Measurements from ENCODE around the gene CSH1.

Gene CSH1

DNA sequence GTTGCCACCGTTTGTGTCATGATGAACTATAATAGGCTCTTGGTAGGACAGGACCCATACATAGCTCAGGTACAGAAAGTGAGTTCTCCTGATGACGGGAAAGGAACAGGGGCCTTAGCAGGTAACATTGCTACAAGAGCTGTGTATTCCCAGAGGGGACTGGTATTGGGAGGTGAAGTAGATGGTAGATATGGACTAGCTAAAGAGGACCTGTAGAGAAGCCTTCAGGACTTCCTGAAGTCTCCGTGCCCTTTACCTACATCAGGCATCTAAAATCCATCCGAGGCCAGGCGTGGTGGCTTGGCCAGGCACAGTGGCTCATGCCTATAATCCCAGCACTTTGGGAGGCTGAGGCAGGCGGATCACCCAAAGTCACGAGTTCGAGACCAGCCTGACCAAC lies 41.2 kb downstream of the CSH1 start:
- no peak for DNase-seq

DNA sequence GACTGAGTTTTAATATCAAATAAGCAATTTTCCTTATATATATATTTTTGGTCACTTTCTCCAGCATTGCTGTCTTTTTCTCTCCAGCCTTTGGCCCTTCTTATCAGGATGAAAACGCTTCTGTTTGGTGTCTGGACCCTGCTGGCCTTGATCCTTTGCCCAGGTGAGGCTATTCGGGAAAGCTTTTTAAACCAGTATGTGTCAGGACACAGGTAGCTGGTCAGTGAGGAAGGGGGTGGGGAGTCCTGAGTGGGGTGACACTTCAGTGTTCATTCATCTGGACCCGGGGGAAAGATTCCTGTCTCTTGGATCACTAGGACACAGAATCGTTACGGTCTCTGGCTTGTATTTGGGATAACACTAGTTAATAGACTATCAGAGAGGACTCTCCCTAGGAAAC lies 41.7 kb downstream of the CSH1 start:
- no peak for DNase-seq

DNA sequence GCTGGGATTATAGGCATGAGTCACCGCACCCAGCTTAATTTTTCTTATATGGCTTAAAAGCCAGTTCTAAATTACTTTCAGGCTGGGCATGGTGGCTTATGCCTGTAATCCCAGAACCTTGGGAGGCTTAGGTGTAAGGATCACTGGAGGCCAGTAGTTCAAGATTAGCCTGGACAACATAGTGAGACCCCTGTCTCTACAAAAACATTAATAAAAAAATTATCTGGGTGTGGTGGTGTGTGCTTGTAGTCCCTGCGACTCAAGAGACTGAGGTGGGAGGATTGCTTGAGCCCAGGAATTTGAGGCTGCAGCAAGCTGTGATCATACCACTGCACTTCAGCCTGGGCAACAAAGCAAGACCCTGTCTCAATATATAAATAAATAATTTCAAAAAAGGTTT lies 43.1 kb downstream of the CSH1 start:
- no peak for DNase-seq

DNA sequence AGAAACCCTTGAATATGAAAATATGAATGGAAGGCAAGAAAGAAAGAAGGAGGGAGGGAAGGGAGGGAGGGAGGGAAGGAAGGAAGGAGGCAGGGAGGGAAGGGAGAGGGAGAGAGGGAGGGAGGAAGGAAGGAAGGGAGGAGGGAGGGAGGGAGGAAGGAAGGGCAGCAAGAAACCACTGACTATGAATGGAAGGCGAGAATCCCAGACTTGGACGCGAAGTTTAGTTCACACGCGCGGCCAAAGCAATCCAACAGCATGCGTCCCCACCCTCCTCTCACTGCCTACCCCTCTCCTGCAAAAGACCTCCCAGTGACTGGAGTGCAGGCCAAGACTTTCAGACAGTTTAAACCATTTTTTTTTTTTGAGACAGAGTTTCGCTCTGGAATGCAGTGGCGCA lies 46.0 kb downstream of the CSH1 start:
- DNase-seq = no peak

DNA sequence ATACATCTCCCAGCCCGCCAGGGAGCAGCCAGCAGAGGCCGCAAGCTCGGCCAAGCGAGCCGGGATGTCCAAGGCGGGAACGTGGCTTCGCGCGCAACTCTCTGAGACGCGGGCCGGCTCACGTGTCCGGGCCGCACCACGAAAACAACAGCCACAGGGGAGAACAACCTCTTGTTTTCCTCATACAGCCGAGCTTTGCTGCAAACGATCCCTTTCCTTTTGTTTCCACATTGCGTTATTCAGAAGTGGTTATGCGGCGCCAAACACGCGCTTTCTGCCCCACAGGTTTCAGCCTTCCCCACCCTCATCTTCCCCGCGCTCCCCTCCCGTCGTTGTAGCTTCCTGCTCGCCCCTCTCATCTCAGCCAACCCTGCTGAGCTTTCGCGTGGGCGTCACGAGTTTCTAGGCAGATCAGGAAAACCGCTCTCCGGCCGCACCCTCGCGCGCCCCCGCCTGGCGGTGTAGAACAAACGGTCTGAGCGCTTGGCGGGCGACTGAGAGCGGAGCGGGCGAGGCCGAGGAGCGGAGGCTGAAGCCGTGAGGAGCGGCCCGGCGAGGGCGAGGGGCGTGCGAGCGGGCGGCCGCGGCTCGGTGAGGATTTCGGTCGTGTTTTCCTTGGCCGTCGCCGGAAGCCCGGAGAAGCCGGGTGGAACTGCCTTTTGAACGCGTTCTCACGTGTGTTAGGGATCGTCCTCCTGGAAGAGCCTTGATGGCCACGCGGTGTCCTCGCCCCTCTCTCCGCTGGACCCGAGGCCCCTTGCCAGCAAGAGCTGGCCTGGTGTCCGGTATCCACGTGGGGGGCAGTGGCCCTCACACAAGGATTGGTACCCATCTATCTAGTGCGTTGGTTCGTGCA lies 47.3 kb downstream of the CSH1 start:
- no peak for DNase-seq

DNA sequence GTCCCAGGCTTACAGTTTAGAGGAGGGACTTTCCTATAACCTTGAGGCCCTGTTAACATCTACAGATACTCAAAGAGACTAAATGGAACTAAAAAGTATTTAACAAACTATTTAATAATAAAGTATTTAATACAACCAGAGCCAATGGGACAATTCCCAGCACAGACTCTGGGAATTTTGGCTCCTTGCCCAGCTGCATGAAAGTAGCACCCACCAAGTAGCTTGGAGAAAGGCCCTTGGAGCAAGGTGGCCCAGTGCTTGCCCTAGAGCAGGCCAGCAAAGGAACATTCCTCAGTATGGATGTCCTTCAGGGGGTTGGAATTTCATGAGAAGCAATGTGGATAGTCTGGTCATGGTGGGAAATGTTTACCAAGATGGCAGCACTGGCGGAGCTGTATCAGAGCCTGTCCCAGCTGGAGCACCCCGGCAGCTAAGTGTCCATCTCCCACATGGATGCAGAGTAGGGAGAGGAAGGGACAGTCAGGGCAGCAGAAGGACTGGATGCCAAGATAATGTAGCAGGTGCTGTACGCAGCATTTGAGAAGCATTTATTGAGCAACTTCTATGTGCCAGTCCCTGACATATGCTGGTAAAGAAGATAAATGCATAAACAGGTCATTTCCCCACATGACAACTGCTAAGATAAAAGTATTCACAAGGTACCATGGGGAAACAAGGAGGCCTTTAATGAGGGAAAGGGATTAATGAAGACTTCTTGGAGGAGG lies 48.7 kb downstream of the CSH1 start:
- DNase-seq = no peak

DNA sequence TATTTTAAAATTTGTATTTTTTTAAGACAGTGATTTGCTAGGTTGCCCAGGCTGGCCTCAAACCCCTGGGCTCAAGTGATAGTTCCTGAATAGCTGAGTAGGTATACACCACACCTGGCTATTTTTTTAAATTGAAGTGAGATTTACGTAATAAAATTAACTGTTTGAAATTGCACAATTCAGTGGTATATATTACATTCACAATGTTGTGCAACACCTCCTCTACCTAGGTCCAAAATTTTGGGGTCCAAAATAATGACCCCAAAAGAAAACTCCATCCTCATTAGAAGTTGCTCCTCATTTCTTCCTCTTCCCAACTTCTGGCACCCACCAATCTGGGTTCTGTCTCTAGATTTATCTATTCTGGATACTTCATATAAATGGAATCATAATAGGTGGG lies 50.9 kb downstream of the CSH1 start:
- no peak for DNase-seq

Data from NCI-H1105 (cell line).